Measurements from ENCODE around the gene PALM3.

DNA sequence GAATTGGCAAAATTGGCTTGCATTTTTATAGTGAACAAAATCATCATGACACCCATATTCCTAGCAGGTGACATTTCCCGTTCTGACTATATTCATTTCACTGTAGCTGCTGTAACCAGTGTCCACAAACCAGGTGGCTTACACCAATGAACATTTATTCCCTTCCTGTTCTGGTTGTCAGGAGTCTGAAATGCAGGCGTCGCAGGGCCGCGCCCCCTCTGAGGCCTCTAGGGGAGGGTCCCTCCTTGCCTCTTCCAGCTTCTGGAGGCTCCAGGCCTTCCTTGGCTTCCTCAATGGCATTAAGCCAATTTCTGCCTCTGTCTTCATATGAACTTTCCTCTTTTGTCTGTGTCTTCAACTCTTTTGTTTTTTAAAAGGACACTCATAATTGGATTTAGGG is 40.4 kb downstream of the PALM3 start:
- TF ChIP-seq, protein P1, sequence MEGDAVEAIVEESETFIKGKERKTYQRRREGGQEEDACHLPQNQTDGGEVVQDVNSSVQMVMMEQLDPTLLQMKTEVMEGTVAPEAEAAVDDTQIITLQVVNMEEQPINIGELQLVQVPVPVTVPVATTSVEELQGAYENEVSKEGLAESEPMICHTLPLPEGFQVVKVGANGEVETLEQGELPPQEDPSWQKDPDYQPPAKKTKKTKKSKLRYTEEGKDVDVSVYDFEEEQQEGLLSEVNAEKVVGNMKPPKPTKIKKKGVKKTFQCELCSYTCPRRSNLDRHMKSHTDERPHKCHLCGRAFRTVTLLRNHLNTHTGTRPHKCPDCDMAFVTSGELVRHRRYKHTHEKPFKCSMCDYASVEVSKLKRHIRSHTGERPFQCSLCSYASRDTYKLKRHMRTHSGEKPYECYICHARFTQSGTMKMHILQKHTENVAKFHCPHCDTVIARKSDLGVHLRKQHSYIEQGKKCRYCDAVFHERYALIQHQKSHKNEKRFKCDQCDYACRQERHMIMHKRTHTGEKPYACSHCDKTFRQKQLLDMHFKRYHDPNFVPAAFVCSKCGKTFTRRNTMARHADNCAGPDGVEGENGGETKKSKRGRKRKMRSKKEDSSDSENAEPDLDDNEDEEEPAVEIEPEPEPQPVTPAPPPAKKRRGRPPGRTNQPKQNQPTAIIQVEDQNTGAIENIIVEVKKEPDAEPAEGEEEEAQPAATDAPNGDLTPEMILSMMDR (conservative IDR thresholded peaks at IDR 0.05; ENCODE audit: low read length), result no peak
- TF ChIP-seq EZH2phosphoT487 (IDR thresholded peaks at IDR 0.05; ENCODE audit: borderline replicate concordance, low read depth, low read length), result no peak

Measured in OCI-LY7 (cell line).